Lung (tissue), 12 donors: ENCODE results near the gene HOXB7. TPM values are rescaled to one million over a fixed set of nuclear protein-coding genes. Genes with fewer than 3 reads are reported as not detected.

Experiments used
- ATAC-seq: fragments of 200-7000 bp; cut with Tn5 transposase; one replicate; pipeline ENCODE4 v1.9.1; 2020; ENCODE audit warnings: moderate number of reproducible peaks; ENCODE audit not compliant: insufficient read depth, low FRiP score
- DNase-seq, 3 donors: peaks; one replicate each; pipeline ENCODE4 v3.0.0-alpha.2; 2013 to 2017
- H3K27ac ChIP-seq, 2 donors: one replicate each; pipeline ENCODE4 v1.5.1; 2013; ENCODE audit warnings: mild to moderate bottlenecking in 2 of 2, moderate library complexity in 2 of 2, control low read depth in 1 of 2, inconsistent platforms in 1 of 2, low read depth in 1 of 2, low read length in 1 of 2
- H3K27me3 ChIP-seq, 3 donors: one replicate each; pipeline ENCODE4 v1.5.1; 2013; ENCODE audit warnings: low read length in 2 of 3; ENCODE audit not compliant: control insufficient read depth in 3 of 3, insufficient read depth in 3 of 3
- H3K36me3 ChIP-seq, 4 donors: one replicate each; pipeline ENCODE4 v1.5.1; 2013; ENCODE audit warnings: low read length in 4 of 4, mild to moderate bottlenecking in 1 of 4, moderate library complexity in 1 of 4; ENCODE audit not compliant: control insufficient read depth in 4 of 4, insufficient read depth in 4 of 4
- H3K4me1 ChIP-seq, 5 donors: one replicate each; pipeline ENCODE4 v1.5.1; 2013; ENCODE audit warnings: low read length in 5 of 5, mild to moderate bottlenecking in 2 of 5, moderate library complexity in 1 of 5; ENCODE audit not compliant: control insufficient read depth in 5 of 5, insufficient read depth in 5 of 5
- H3K4me3 ChIP-seq: one replicate; pipeline ENCODE4 v1.5.1; 2013; ENCODE audit warnings: mild to moderate bottlenecking, control low read depth, moderate library complexity
- H3K9ac ChIP-seq, 2 donors: one replicate each; pipeline ENCODE4 v1.5.1; 2013; ENCODE audit warnings: low read length in 2 of 2, control low read depth in 1 of 2; ENCODE audit not compliant: insufficient read depth in 1 of 2
- H3K9me3 ChIP-seq, 4 donors: one replicate each; pipeline ENCODE4 v1.5.1; 2013; ENCODE audit warnings: low read length in 3 of 4, mild to moderate bottlenecking in 1 of 4, moderate library complexity in 1 of 4; ENCODE audit not compliant: control insufficient read depth in 4 of 4, insufficient read depth in 3 of 4
- CTCF ChIP-seq: IDR thresholded peaks from 2 replicates; pipeline ENCODE4 v1.5.1; 2012; ENCODE audit warnings: mild to moderate bottlenecking; ENCODE audit errors: control extremely low read depth, extremely low read depth
- WGBS, 2 donors: extraction: QIAGEN DNeasy Blood & Tissue Kit; methylation state at CpG; one replicate each; pipeline ENCODE4 v1.1.7; 2013; 5-methylcytosine and 5-hydroxymethylcytosine counted together
- polyA plus RNA-seq, 2 donors: library from polyadenylated mRNA; stranded (reverse); fragments of 200-250 nt; gene quantifications; one replicate each; pipeline ENCODE4 v1.2.1, GENCODE V29; 2013
- total RNA-seq, 2 donors: library from RNA; depleted of rRNA in 1 of 2; stranded (reverse); fragments of >200 nt in 1 of 2; gene quantifications; one replicate each; pipeline ENCODE4 v1.2.1, GENCODE V29; 2014 to 2021
- donor health status: control.
- donor health status: control.
- donor health status: Bipolar disorder and iron deficiency.
- donor health status: healthy.
- donor health status: DM: yes; HTN: yes; CAD: no.

The HOXB7 gene
- total and polyA plus RNA-seq, 4 donors: 0.43 to 3.3 (median 2.3) TPM

GRCh38 chr17:48603959-48604769 lies 6.7 kb downstream of the HOXB7 start:
- Histone ChIP-seq H3K4me3 (no peak overlapping the region), H3K36me3 (peaks cover 0 to 8% (median 0%) of the 10 kb centered on the region in 4 donors), H3K27ac (no peak overlapping the region), H3K9me3 (peaks cover 0 to 4% (median 0%) of the 10 kb centered on the region in 4 donors), H3K27me3 (peaks cover 0 to 92% (median 41%) of the 10 kb centered on the region in 3 donors), H3K4me1 (peaks cover 0 to 1% (median 0%) of the 10 kb centered on the region in 5 donors), H3K9ac (no peak overlapping the region)
- TF ChIP-seq CTCF: no peak
- ATAC-seq (no peak), DNase-seq (no peak)
- WGBS, 2 donors: 26 to 34% methylated on average over 21 of the region's 21 CpGs

GRCh38 chr17:48601539-48602425 lies 9.0 kb downstream of the HOXB7 start:
- no peak for ATAC-seq

GRCh38 chr17:48601207-48601538 lies 9.6 kb downstream of the HOXB7 start:
- peaks cover 0 to 16% (median 0%) of the 10 kb centered on the region in 5 donors for H3K4me1 ChIP-seq
- H3K9me3 ChIP-seq: peaks cover 0 to 2% (median 0%) of the 10 kb centered on the region in 4 donors
- peaks cover 0 to 91% (median 30%) of the 10 kb centered on the region in 3 donors for H3K27me3 ChIP-seq
- H3K36me3 ChIP-seq: no peaks in the 10 kb centered on the region
- DNase-seq: no peak
- no peak for ATAC-seq
- TF ChIP-seq CTCF: no peak
- no peak overlapping the region for H3K9ac ChIP-seq
- 56 to 84% methylated on average over 4 of the region's 4 CpGs for WGBS, 2 donors
- H3K27ac ChIP-seq: no peak overlapping the region
- no peak overlapping the region for H3K4me3 ChIP-seq

More at GRCh38 chr17:48601539-48602425, 9.0 kb downstream of the HOXB7 start:
- peaks cover 0 to 90% (median 34%) of the 10 kb centered on the region in 3 donors for H3K27me3 ChIP-seq
- TF ChIP-seq CTCF: no peak
- H3K4me1 ChIP-seq: peaks cover 0 to 10% (median 0%) of the 10 kb centered on the region in 5 donors
- H3K36me3 ChIP-seq: peaks cover 0 to 4% (median 0%) of the 10 kb centered on the region in 4 donors
- H3K9ac ChIP-seq: no peak overlapping the region
- WGBS, 2 donors: 36 to 38% methylated on average over 33 to 35 of the region's 35 CpGs
- peaks cover 0 to 2% (median 0%) of the 10 kb centered on the region in 4 donors for H3K9me3 ChIP-seq
- H3K27ac ChIP-seq: no peak overlapping the region
- DNase-seq: no peak
- H3K4me3 ChIP-seq: no peak overlapping the region
